Measurements from ENCODE around the gene ATG14.
A peak's percentile ranks its signal among the peaks of the same experiment; 100 is the strongest.

ATG14 gene

GRCh38 chr14:55366271-55366670, 45.4 kb downstream of the ATG14 start:
- TF ChIP-seq, protein P1, sequence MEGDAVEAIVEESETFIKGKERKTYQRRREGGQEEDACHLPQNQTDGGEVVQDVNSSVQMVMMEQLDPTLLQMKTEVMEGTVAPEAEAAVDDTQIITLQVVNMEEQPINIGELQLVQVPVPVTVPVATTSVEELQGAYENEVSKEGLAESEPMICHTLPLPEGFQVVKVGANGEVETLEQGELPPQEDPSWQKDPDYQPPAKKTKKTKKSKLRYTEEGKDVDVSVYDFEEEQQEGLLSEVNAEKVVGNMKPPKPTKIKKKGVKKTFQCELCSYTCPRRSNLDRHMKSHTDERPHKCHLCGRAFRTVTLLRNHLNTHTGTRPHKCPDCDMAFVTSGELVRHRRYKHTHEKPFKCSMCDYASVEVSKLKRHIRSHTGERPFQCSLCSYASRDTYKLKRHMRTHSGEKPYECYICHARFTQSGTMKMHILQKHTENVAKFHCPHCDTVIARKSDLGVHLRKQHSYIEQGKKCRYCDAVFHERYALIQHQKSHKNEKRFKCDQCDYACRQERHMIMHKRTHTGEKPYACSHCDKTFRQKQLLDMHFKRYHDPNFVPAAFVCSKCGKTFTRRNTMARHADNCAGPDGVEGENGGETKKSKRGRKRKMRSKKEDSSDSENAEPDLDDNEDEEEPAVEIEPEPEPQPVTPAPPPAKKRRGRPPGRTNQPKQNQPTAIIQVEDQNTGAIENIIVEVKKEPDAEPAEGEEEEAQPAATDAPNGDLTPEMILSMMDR (IDR thresholded peaks at IDR 0.05; ENCODE audit: insufficient read depth, missing control alignments): no peak
- FAIRE-seq: no peak
- no peak for DNase-seq (ENCODE audit: insufficient read length, low spot score)

DNA sequence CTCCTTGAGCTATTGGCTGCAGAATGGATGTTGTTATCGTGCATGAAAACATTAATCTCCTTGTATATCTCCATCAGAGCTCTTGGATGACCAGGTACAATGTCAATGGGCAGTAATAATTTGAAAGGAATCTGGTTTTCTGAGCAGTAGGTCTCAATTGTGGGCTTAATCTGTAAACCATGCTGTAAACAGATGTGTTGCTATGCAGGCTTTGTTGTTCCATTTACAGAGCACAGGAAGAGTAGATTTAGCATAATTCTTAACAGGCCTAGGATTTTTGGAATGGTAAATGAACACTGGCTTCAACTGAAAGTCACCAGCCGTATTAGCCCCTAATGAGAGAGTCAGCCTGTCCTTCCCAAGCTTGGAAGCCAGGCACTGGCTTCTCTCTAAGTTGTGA, 50.4 kb downstream of the ATG14 start:
- no peak for FAIRE-seq
- TF ChIP-seq, protein P1 (IDR thresholded peaks at IDR 0.05; ENCODE audit: insufficient read depth, missing control alignments): no peak

DNA sequence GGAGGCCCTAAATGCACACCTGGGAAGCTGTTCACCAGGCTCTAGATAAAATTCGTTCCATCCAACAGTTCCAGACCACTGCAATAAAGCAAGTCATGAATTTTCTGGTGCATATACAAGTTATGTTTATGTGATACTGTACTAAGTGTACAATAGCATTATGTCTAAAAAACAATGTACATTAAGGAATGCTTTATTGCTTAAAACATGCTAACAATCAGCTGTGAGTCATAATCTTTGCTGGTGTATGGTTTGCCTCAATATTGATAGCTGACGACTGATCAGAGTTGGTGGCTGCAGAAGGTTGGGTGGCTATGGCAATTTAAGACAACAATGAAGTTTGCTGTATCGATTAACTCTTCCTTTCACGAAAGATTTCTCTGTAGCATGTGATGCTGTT, 52.3 kb downstream of the ATG14 start:
- peak; percentile 53 for FAIRE-seq
- no peak for DNase-seq (ENCODE audit: insufficient read length, low spot score)
- TF ChIP-seq, protein P1 (IDR thresholded peaks at IDR 0.05; ENCODE audit: insufficient read depth, missing control alignments): no peak

More for the DNA sequence above, 50.4 kb downstream of the ATG14 start:
- DNase-seq (ENCODE audit: insufficient read length, low spot score): no peak

DNA sequence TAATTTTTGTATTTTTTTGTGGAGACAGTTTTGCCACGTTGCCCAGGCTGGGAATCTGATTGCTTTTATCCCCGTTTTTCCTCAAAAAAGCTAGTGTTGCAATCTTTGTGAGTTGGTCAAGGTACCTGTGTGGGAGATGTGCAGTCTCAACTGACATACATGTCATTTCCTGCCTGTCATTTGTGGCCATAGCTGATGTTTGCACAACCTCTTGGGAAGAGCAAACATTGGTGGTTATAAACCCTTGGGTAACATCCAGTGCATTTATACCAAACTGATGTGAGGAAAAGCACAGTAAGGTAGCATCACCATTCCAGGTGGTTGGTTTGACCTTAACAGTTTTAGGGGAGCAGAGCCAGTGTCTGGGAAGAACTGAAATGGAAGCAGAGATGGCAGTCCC, 54.7 kb downstream of the ATG14 start:
- no peak for FAIRE-seq
- TF ChIP-seq, protein P1 (IDR thresholded peaks at IDR 0.05; ENCODE audit: insufficient read depth, missing control alignments): no peak
- no peak for DNase-seq (ENCODE audit: insufficient read length, low spot score)

DNA sequence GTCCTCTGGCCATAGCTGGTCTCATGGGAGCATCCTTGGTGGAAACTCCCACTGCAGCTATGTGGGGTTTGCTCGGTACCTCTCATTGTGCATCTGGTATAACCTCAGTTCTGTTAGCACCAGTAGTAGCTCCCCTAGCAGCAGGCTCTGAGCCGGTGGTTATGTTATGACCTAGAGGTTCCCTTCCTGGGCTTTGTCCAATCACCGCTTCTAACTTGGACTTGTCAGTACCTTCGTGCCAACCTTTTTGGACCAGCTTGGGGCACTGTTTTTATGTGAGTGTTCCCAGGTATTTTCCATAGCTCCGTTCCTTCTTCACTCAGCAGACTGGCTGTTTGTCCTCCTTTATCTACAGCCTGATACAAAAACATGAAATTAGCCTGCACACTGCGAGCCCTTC, 55.7 kb downstream of the ATG14 start:
- DNase-seq (ENCODE audit: insufficient read length, low spot score): no peak
- TF ChIP-seq, protein P1 (IDR thresholded peaks at IDR 0.05; ENCODE audit: insufficient read depth, missing control alignments): no peak
- FAIRE-seq: no peak

- TF ChIP-seq, protein P1 (IDR thresholded peaks at IDR 0.05; ENCODE audit: insufficient read depth, missing control alignments): peak; percentile 65
- FAIRE-seq: no peak
- DNase-seq (ENCODE audit: insufficient read length, low spot score): peak; percentile 51
Measured at GRCh38 chr14:55354500-55354899, 57.1 kb downstream of the ATG14 start.

DNA sequence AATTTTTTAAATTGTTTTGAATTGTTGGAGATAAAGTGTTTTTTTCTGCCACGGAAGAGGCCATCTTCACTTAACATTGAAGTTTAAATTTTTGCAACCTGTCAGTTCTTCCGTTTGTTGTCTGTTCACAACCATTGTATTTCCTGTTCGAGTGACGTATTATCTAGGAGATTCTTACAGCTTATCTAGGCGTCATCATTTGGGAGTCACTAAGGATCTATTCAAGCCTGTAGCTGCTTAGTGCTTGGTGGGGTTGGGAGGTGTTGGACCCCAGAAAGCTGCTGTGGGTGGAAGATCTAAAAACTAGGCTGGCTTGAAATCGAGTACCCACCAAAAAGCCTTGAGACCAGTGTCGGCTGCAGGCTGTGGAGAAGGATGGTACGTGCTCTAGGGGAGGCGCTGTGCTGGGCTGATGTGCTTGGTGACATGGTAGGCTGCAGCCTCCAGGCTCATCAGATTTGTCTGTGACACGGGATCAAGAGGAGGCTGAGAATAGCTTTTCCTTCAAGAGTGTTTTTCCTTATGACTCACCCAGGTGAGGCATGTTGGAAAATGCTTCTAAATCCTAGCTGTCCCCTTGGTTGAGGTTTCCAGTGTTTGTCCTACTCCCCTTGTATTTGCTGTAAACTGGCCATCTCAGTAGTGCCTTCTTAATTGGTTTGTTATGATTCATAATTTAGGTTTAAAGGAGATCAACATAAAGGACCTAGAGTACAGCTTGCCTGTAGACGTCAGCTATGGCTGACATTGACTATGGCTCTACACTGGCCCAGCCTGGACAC, 57.8 kb downstream of the ATG14 start:
- TF ChIP-seq, protein P1 (IDR thresholded peaks at IDR 0.05; ENCODE audit: insufficient read depth, missing control alignments): no peak
- no peak for FAIRE-seq
- no peak for DNase-seq (ENCODE audit: insufficient read length, low spot score)
